Measurements from ENCODE around the gene HCN2.

HCN2 gene

DNA sequence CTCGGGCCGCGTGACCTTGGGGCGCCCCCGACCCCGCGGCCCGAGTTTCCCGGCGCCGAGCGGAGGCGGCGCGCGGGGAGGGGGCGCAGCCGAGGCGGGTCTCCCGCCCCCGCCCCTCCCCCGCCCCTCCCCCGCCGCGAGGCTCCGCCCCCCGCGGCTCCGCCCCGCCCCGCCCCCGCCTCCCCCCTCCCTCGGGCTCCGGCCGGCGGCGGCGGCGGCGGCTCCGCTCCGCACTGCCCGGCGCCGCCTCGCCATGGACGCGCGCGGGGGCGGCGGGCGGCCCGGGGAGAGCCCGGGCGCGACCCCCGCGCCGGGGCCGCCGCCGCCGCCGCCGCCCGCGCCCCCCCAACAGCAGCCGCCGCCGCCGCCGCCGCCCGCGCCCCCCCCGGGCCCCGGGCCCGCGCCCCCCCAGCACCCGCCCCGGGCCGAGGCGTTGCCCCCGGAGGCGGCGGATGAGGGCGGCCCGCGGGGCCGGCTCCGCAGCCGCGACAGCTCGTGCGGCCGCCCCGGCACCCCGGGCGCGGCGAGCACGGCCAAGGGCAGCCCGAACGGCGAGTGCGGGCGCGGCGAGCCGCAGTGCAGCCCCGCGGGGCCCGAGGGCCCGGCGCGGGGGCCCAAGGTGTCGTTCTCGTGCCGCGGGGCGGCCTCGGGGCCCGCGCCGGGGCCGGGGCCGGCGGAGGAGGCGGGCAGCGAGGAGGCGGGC is at the start of gene HCN2:
TSS of gene HCN2 (plus strand) at position 189 of the 703 bp plus-strand sequence. CDS start at position 254, 65 bp downstream.
- no peak for DNase-seq

DNA sequence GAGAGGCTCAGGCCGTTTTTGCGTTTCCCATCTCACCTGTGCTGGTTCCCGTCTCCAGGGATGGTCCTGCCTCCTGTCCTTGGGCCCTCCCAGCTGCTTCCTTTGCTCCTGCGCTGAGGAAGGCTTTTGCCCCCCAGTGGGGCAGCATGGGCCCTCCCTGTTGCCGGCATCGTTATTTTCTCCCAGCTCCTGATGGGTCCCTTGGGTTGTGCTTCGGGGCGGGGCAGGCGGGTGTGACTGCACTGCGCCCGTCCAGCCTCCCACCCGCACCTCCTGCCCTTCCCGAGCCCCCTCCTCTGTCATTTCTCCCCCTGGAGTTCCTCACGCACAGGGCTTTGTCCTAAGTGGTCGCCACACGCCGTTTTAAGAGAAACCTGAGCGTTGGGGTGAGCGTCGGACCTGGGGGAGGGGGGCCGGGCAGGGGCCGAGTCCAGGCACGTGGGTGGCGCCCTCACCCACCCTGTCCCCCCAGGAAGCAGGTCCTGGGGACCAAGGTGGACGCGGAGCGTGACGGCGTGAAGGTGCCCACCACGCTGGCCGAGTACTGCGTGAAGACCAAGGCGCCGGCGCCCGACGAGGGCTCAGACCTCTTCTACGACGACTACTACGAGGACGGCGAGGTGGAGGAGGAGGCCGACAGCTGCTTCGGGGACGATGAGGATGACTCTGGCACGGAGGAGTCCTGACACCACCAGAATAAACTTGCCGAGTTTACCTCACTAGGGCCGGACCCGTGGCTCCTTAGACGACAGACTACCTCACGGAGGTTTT is 48.6 kb upstream of the HCN2 start:
- no peak for DNase-seq

DNA sequence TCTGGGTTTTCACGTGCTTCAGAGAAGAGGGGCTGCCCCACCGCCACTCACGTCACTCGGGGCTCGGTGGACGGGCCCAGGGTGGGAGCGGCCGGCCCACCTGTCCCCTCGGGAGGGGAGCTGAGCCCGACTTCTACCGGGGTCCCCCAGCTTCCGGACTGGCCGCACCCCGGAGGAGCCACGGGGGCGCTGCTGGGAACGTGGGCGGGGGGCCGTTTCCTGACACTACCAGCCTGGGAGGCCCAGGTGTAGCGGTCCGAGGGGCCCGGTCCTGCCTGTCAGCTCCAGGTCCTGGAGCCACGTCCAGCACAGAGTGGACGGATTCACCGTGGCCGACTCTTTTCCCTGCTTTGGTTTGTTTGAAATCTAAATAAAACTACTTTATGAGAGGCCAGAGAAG is 48.0 kb upstream of the HCN2 start:
- DNase-seq, result no peak

DNA sequence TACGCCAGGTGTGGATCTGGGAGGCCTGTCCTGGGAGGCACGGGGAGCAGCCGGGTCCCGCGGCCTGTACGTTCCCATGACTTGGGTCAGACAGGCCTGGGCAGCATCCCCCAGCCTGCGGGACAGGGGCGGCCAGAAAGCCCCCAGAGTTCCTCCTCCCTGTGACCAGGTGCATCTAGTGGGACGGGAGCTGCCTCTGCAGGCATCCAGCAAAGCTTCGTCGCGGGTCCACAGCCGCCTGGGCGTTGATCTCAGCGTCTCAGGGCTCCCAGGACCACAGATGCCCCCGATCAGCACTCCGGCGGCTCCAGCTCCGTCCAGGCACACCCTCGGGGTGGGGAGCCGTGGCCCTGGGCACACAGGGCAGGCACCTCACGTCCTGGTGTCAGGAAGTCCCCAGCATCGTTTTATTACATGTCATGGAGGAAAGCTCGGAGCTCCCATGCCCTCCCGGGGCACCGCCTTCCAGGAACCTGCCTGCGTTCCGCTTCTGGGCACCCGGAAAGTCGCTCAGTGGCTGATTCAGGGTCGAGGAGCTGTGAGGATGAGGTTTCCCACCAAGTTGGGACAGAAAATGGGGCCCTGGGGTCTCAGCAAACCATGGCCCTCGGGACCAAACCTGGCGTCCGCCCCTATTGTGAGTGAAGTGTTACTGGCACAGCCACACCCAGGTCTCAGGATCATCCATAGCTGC is 47.4 kb upstream of the HCN2 start:
- DNase-seq, result no peak

DNA sequence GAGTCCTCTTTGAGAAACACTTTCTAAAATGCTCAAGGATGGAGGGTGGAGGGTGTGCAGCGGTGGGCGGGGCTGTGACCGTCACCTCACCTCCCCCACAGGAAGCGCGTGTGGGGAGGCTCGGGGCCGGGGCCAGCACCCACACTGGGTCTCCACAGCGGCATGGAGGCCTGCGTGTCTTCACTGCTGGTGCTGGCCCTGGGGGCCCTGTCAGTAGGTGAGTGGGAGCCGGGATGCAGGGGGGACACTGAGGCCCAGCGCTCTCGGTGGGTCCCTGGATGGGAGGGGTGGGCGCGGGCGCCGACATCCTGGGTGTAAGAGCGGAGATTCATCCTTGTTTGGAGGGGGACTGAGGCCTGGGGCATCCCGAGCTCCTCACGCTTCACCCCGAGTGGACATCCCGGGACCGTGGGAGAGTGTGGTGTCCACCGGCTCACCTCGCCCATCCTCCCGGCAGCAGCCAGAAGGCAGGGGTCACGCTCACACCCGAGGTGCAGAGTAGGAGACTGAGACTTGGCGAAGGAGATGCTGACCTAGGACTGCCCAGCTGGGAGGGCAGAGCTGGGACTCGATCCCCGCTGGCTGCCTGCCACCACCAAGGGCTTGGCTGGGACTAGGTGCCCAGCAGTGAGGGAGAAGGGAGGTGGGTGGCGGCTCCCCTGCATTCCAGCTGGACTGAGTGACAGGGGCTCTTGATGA is 45.6 kb upstream of the HCN2 start, which contains the start of gene GZMM:
TSS of gene GZMM (plus strand) at position 144 of the 699 bp plus-strand sequence. CDS start at position 163, 19 bp downstream.
- no peak for DNase-seq

DNA sequence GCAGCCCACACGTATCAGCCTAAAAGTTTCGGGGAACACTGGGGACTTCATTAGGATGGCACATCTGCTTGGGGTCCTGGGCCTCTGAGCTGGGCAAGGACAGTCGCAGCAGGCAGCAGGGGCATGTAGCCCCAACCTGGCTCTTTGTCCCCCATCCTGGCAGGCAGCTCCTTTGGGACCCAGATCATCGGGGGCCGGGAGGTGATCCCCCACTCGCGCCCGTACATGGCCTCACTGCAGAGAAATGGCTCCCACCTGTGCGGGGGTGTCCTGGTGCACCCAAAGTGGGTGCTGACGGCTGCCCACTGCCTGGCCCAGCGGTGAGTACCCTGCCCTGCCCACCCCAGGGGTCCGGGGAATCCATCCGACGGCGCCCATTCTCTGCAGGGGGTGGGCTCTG is 42.6 kb upstream of the HCN2 start:
- DNase-seq, result no peak

DNA sequence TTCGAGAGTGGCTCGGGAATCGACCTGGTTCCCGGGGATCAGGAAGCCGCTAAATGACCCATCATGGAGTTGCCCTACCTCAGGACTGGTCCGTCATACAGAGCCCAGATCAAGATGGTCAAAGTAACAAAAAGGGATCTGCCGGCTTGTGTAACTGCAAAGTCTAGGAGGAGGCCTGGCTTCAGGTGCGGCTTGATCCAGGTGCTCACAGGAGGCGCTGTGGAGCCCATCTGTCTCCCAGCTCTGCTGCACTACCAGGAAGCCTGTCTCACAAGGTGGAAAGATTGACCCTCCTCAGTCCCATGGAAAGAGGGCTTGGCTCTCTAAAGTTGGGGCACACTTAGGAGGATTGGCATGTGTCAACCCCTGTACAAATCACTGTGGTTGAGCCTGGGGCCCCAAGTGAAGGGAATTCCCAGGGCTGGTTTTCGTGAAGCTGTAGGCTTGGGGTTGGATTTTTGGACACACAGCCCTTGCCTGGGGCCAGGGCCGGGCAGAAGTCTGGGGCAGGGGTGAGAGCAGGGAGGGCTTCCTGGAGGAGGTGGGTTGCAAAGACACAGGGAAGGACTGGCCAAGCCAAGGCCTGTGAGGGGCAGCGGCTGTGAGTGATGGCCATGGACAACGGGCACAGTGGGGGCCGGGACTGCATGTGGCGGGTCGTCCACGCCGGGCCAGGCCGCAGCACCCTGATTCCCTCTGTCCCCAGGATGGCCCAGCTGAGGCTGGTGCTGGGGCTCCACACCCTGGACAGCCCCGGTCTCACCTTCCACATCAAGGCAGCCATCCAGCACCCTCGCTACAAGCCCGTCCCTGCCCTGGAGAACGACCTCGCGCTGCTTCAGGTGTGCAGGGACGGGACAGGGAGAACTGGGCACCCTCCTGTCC is 41.6 kb upstream of the HCN2 start:
- DNase-seq, result no peak

DNA sequence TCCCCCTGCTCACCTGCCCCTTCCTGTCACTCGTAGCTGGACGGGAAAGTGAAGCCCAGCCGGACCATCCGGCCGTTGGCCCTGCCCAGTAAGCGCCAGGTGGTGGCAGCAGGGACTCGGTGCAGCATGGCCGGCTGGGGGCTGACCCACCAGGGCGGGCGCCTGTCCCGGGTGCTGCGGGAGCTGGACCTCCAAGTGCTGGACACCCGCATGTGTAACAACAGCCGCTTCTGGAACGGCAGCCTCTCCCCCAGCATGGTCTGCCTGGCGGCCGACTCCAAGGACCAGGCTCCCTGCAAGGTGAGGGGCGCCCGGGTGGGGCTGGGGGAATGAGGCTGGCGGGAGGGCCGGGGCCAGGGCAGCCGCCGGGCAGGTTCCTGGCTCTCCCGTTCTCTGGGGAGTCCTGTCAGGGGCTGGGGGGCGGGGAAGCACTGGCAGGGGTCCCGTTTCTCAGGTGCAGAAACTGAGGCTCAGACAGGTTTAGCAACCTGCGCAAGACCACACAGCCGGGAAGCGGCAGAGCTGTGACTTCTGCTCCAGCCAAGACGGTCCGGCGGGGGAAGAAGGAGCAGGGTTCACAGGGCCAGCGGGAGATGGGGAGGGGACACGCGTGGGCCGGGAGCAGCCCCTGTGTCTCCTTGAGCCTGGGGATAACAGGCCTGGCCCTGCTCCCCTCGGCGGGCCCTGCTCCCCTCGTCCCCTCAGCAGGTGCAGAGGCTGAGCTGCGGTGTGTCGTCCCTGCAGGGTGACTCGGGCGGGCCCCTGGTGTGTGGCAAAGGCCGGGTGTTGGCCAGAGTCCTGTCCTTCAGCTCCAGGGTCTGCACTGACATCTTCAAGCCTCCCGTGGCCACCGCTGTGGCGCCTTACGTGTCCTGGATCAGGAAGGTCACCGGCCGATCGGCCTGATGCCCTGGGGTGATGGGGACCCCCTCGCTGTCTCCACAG is 40.5 kb upstream of the HCN2 start:
- DNase-seq, result no peak

DNA sequence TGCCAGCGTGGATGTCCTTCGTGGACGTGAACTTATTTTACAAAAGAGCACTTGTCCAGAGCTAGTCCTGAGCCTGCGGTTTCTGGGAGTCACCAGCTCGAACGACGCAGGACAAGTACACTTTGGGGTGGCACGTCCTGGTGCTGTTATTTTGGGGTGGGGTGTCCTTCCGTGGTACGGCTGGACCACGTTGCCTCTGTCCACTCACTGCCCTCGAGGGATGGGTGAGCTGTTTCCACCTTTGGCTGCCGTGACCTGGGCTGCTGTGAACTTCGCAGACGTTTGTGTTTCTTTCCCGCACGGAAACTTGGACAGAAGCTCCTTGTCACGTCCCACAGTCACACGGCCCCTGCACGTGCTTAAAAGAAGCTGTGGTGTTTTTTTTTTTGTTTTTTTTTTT is 34.9 kb upstream of the HCN2 start:
- DNase-seq, result no peak

DNA sequence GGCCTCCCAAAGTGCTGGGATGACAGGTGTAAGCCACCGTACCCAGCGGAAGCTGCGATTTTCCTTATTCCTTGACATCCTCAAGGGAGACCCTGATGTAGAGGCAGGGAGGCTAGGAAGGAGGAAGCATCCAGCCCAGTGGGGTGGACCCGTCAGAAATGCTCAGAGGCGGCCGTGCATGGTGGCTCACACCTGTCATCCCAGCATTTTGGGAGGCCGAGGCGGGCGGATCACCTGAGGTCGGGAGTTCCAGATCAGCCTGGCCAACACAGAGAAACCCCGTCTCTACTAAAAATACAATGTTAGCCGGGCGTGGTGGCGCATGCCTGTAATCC is 34.2 kb upstream of the HCN2 start:
- no peak for DNase-seq

DNA sequence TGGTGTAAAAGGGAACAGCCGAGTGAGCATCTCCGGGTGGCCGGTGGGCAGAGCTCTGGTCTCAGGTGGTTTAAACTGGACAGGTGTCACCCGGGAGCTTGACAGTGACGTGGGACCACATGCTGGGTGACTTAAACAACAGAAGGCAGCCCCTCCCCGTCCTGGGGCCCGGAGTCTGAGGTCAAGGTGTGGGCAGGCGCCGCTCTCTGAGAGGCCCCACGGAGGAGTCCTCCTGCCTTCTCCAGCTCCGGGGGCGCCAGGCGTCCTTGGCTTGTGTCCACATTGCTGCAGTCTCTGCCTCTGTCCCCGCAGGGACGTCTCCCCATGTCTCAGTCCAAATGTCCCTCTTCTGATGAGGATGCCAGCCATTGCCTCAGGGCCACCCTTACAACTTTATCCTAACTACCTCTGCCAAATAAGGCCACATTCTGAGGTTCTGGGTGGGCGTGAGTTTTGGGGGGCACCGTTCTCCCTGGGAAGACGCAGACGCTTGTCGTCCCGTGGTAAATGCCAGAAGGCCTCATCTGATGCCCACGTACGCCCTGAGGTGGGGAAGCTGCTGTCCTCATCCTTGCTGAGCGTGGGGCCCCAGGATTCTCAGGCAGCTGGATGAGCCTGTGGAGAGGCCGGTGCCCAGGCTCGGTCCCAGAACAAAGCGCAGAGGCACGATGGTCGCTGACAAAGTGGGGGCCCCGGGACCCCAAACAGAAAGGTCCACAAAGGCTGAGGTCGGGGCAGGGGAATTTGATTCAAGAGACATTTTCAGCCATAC is 32.9 kb upstream of the HCN2 start:
- DNase-seq, result no peak

DNA sequence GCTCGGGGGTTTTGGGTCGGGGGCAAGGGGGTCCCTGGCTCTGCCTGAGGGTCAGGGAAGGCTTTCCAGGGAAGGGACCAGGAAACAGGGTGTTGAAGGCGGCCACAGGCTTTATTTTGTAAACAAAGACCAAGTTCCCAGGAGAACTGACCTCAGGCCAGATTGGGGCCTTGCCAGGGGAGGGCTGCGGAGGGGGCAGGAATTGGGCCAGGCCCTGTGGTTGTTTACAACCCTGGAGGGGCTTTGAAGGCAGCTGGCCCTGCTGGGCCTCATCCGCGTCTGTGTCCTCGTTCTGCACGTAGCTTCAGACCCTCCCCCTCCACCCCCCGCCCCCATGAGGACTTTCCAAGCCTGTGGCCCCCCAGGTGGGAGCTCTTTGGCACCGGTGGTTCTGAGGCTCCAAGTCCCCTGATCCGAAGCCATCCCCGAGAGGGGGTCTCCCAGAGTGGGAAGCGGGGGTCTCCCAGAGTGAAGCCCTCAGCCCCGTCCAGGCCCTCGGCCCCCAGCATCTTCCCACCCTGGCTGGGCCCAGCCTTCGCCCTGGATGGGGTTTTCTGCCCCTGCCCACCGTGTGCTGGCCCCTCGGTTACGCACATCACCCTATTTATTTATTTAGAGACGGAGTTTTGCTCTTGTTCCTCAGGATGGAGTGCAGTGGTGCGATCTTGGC is 30.8 kb upstream of the HCN2 start:
- no peak for DNase-seq

DNA sequence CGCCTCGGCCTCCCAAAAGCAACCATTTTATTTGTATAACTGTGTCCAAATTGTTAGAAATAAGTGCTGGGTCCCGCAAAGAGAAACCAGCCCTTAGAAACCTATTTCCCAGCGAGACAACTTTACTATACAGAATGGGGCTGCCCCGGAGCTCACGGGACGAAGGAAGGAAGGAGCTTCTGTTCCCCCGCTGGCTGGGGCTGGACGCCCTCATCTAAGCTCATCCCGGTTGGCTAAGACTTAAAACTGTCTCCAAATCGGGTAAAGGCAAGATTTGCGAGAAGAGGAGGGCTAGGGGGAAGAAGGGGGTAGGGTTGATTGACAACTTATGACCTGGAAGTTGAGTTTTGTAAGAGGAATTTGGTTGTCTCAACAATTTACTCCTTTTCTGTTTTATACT is 29.6 kb upstream of the HCN2 start:
- no peak for DNase-seq

DNA sequence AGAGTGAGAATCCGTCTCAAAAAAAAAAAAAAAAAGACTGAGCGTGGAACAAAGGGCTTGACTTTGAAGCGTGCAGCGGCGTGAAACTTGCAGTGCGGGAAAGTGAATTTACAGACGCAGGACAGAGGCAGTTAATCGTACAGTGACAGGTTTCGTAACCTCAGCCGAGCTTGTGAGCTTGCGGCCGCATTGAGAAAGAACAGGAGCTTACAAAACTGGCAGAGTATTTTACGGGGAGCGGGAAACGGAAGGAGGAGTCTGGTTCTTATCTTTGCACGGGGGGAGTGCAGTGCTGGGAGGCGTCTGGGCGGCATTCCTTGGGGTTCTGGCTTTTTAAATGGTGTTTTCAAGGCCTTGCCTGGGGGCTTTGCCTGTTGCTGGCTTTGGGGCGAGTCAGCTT is 23.3 kb upstream of the HCN2 start:
- DNase-seq, result no peak

DNA sequence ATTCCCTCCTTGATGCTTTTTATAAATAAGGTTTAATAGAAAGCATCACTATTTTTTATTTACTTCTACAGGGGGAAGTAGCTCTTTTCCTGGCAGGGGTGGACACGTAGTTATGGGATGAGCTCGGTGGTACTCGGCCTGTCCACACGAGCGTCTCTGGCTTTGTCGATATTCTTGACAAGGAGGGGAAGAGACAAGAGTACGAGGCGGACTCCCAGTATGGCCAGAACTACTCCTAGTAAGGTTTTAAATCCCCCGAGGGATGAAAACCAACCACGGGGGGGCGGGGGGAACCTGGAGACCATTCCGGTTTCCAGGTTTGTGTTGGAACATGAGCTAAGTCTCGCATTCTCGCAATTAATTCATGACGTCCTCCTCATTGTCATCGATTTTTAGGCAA is 22.8 kb upstream of the HCN2 start:
- DNase-seq, result no peak

DNA sequence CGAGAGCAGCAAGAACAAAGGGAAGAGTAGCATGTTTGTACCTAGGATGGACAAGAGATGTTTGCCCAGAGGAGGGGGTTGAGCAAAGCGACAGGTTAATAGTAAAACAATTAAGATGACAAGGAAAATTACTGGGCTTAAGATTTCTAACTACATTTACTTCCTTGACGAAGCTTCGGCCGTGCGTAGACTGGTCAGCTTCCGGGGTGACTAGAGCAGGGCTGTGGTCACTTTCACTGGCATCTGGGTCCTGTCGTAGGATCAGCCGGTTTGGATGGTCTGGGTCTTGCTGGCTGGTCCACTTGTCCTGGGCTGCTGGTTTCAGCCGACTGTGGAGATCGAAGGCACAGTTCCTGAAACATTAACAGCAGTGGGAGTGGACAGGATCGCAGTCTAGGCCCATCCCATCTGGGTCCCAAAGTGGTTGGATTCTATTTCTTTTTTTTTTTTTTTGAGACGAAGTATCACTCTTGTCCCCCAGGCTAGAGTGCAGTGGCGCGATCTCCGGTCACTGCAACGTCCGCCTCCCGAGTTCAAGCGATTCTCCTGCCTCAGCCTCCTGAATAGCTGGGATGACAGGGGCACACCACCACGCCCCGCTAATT is 22.3 kb upstream of the HCN2 start:
- no peak for DNase-seq

DNA sequence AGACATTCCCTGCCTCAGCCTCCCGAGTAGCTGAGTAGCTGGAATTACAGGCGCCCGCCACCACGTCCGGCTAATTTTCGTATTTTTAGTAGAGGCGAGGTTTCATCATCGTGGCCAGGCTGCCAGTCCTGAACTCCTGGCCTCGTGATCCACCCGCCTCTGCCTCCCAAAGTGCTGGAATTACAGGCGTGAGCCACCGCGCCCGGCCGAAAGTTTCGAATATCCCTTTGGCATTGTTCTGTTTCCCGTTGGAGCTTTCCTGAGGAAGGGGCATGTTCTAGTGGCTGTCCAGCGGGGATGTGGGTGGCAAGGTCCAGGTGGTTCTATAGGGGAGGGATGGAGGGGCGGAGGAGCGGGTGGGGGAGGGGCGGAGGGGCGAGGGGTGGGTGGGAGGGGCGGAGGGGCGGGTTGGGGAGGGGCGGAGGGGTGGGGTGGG is 19.4 kb upstream of the HCN2 start:
- no peak for DNase-seq

DNA sequence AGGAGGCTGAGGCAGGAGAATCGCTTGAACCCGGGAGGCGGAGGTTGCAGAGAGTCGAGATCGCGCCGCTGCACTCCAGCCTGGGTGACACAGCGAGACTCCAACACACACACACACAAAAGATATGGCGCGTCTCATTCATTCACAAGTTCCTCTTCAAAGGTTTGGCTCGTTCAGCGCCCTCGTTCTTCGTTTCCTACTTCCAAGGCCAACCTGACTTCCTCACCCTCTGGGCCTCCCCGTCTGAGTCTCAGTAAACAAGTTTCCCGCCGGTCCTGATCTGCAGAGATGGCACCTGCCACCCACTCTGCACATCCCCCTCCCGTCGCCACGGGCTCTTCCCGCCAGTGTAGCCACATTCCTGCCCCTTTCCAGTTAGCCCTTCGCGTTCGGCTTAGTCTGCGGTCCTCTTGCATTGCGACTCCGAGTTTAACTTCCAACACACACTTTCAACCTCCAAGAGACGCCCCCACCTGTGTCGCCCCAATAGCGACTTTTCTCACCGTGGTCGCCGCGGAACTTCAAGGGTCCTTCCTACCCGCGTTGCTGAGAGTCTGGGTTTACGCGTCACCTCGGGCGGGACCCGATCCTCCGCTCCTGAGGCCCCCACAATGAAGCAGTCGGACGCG is 18.6 kb upstream of the HCN2 start:
- no peak for DNase-seq

DNA sequence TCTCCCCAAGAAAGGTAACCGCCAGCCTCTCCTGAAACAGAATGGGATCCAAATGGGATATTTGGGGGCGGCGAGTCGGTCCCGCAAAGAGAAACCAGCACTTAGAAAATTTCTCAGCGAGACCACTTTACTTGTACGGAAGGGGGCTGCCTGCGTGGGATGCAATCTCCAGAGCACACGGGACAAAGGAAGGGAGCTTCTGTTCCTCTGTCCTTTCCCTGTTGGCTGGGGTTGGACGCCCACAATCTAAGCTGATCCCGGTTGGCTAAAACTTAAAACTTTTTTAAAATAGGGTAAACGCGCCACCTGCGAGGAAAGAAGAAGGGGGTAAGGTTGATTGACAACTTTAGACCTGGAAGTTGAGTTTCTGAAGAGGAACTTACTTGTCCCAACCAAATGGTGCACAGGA is 18.1 kb upstream of the HCN2 start:
- DNase-seq, result no peak
